HG02610 (cell line): ENCODE results near the gene LGI4.
"Not testable (repeated sequence)": the region's sequence is repeated elsewhere in the genome, so short reads cannot be mapped to it uniquely, and the experiment has no call there.

Experiments
- ATAC-seq: cut with Tn5 transposase; IDR thresholded peaks from one replicate; pipeline ENCODE4 v1.9.1; 2021; ENCODE audit warnings: mild to moderate bottlenecking, moderate library complexity; ENCODE audit not compliant: unreplicated experiment

Gene LGI4

GRCh38 chr19:35107545-35107944 lies 27.3 kb downstream of the LGI4 start:
- ATAC-seq: no peak

DNA sequence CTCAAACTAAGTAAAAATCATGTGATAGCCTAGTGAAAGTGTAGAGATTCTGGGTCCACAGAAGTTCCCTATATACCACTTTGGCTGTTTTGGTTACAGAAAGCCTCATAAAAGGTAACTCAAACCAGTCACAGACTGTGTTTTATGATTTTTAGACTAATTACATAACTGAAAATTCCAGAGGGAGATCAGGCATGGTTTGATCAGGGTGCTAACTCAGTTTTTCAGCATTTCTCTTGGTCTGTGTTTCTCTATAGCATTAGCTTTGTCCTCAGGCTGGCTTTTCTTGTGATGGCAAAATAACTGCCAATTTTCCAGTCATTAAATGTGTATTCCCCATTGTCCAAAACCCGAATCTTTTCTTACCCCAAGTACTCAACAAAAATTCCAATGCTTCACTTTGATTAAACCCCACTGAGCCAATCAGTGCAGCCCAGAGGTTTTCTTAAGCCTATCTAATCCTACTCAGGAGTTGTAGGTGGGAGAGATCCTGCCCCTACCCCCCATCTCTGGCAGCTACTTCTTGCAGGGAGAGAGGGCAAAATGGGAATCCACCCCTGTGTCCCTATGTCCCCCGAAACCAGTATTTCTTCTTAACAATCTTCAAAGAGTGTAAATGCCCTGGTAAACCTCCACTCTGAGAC lies 27.8 kb downstream of the LGI4 start:
- no peak for ATAC-seq

DNA sequence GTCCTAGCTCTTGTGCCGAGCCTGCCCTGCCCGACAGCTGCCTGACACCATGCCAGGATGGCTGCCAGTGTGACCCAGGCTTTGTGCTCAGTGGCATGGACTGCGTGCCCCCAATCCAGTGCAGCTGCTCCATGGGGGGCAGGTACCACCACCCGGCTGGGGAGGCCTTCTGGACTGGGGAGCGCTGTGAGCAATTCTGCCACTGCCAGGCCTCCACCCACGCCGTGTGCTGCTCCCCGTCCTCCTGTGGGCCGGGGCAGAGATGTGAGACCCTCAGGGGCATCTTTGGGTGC lies 28.6 kb downstream of the LGI4 start:
- no peak for ATAC-seq

DNA sequence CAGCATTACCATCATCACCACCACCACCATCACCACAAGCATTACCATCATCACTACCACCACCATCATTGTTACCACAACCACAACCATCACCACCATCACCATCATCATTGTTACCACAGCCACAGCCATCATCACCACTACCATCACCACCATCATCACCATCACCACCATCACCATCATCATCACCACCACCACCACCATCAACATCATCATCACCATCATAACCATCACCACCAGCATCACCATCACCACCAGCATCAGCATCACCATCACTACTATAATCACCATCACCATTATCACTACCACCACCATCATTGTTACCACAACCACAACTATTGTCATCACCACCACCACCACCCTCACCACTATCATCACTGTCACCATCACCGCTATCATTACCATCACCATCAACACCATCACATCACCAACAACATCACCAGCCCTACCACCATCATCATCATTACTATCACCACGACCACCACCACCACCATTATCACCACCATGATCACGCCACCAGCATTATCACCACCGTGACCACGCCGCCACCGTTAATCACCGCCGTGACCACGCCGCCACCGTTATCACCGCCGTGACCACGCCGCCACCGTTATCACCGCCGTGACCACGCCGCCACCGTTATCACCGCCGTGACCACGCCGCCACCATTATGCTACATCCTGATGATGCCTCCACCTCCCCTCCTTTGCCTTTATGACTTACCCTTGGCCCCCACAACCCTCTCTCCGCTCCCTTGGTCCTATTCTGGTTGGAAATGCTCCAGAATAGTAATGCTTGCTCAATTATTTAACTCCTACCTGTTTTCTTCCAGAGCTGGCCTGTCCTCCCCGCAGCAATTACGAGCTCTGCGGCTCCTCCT lies 29.2 kb downstream of the LGI4 start:
- no peak for ATAC-seq

GRCh38 chr19:35105047-35105410 lies 29.8 kb downstream of the LGI4 start:
- no peak for ATAC-seq

DNA sequence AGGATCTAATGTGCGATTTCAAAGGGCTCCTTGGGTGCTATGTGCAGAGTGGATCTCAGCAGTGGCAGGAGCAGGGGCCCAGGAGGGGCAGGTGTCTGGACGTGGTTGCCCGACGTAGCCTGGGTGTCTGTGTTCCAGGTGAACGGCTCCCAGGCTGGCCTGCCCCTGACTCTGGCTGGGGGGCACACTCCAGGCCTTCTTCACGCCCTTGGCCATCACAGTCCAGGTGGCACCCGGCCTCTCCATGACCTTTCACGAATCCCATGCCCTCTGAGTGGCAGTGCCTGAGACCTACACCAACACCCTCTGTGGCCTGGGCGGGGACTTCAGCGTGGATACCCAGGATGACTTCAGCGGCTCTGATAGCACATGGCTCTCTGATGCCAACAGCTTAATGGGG lies 30.5 kb downstream of the LGI4 start:
- no peak for ATAC-seq

DNA sequence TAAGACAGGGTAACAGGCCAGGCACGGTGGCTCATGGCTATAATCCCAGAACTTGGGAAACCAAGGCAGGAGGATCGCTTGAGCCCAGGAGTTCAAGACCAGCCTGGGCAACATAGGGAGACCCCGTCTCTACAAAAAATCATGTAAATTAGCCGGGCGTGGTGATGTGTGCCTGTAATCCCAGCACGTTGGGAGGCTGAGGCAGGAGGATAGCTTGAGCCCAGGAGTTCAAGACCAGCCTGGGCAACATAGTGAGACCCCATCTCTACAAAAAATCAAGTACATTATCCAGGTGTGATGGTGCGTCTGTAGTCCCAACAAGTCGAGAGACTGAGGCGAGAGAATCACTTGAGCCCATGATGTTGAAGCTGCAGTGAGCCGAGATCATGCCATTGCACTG lies 31.2 kb downstream of the LGI4 start:
- ATAC-seq: not testable (repeated sequence)

DNA sequence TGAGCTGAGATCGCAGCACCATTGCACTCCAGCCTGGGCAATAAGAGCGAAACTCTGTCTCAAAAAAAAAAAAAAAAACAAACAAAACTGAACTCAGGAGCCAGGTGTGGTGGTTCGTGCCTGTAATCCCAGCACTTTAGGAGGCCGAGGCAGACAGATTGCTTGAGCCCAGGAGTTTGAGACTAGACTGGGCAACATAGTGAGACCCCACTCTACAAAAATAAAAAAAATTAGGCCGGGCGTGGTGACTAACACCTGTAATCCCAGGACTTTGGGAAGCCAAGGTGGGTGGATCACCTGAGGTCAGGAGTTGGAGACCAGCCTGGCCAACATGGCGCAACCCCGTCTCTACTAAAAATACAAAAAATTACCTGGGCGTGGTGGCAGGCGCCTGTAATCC lies 32.9 kb downstream of the LGI4 start:
- ATAC-seq: not testable (repeated sequence)

DNA sequence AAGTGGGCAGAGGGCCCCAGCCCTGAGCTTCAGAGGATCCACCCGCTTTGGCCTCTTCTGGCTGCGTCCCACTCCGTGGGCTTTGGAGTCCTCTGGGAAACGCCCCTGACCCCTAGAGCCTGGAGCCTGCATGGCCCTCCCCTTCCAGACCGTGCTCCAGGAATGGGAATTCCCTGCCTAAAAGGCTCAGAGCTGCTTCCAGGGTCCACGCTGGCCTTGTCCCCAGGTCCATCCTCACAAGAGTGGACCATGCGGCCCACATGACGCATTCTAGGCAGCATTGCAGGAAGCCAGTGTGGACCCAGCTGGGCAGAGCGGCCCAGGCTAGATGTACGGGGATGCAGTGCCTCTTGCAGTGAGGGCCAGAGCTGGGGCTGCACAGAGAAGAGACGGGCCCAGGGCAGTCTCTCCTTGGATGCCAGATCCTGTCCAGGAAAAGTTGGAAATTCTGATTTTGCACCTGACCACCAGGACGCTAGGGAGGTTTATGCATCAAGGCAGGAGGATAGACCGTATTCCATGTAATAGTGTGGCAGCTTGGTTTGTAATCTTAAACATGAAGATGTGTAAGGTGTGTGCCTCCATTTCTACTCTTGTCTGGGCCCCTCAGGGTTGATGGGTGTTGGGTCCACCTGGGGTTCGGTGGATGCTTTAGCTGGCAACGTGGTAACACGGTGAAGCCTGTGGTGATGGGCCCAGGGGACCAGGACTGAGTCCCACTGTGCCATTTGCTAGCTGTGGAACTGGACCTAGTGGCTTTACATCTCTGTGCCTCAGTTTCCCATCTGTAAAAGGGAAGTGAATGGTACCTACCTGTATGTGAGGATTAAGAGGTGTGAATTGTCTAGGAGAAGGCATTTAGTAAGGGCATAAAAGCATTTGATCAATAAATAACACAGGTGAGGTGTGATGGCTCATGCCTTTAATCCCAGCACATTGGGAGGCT lies 34.0 kb downstream of the LGI4 start:
- ATAC-seq: no peak

DNA sequence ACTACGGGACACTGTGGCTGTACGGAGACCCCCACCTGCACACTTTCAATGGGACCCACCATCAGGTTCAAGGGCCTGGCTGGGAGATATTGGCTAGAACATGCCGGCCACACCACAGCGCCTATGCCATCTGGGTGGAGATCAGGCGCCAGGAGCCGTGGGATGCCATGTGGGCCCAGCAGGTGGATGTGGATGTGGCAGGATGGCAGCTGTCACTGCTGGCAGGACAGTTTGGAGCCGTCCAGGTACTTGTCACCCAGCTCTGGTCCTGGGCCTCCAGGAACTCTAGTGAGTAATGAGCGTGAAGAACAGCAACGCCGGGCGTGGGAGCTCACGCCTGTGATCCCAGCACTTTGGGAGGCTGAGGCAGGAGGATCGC lies 35.0 kb downstream of the LGI4 start:
- no peak for ATAC-seq

DNA sequence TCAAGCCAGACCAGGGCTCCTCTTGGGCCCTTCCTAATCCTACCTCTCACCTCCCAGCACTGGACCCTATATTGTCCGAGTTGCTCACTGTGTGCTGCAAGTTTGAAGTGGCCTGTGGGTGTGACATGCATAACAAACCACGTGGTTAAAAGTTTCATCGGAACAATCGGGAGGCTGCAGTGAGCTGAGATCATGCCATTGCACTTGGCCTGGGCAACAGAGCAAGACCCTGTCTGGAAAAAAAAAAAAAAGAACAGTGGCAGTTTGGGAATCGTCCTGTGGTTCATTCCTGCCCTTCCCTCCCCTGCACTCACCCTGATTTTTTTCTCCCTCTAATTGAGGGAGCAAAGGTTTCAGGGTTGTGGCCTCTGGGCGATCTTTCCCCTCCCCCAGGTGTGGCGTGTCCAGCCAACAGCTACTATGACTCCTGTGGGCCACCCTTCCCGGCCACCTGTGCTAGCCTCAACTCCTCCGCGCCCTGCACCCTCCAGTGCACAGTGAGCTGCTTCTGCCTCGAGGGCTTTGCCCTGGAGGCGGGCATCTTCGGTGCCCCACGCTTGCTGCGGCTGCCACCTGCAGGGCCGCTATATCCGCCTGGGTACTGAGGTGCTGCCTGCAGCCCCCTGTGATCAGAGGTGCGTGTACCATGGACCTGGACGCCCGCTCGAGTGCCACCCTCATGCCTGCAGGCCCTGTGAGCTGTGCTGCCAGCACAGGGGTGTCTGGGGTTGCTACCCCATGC lies 35.5 kb downstream of the LGI4 start:
- no peak for ATAC-seq

GRCh38 chr19:35098413-35099049 lies 36.3 kb downstream of the LGI4 start:
- no peak for ATAC-seq

DNA sequence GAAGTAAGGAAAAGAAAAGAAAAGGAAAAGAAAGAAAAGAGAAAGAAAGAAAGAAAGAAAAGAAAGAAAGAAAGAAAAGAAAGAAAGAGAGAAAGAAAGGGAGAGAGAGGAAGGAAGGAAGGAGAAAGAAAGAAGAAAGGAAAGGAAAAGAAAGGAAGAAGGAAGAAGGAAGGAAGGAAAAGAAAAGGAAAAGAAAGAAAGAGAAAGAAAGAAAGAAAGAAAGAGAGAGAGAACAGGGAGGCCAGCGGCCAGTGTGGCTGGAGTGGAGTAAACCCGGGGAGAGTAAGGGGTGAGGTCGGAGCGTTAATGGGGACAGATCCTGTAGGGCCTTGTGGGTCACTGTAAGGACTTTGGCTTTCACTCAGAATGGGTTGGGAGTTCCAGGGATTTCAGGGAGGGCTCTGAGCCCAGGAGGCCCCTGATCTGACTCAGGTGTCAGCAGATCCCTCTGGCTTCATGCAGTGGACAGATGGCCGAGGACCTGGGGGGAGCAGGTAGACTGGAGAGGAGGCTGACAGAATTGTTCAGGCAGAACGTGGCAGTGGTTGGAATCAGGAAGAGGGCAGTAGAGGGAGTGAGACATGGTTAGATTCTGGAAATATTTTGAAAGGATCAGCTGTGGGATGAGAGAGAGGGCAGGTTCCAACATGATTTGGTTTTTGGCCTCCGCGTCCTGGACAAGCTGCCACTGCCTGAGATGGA lies 39.0 kb downstream of the LGI4 start:
- ATAC-seq: no peak

GRCh38 chr19:35094656-35095055 lies 40.2 kb downstream of the LGI4 start:
- ATAC-seq: no peak

DNA sequence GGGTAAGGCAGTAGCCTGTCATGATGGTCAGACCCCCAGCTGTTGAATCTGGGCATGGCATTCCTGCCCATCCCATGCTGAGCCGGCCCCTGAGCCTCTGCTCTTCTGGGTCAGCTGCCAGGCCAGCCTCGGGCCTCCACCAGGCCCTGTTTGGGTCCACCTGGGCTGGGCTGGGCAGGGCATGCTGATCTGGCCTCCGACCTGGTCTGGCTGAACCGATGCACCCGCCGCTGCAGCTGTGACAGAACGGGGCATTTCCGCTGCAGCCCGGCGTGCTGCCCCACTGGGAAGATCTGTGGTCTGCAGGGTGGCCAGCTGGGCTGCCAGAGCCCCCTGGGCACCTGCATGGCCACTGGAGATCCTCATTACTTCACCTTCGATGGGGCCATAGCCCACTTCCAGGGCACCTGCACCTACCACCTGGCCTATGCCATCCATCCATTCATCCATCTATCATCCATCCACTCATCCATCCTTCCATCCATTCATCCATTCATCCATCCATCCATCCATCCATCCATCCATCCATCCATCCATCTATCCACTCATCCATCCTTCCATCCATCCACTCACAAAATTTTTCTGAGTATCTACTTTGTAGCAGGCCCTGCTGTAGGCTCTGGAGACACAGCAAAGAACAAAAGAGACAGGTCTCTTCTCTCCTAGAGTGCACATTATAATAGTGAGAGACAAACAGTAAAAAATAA lies 40.8 kb downstream of the LGI4 start:
- ATAC-seq: no peak

DNA sequence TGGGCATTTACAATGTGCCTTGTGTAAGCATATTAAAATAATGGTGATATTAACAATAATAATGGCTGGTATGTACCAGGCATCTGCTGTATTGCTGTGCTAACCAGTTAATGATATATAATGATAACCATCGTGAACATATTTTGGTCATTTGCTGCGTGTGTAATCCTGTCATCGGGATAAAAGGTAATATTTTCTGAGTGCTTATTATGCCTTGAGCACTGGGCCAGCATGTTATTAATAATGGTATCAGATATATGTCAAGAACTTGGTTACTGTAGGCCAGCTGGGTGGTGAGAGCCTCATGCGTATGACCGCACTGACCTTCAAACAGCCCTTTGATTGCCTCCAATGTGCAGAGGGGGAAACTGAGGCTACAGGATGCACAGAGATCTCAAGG lies 41.4 kb downstream of the LGI4 start:
- ATAC-seq: no peak

GRCh38 chr19:35090506-35091214 lies 44.2 kb downstream of the LGI4 start:
- ATAC-seq: no peak

DNA sequence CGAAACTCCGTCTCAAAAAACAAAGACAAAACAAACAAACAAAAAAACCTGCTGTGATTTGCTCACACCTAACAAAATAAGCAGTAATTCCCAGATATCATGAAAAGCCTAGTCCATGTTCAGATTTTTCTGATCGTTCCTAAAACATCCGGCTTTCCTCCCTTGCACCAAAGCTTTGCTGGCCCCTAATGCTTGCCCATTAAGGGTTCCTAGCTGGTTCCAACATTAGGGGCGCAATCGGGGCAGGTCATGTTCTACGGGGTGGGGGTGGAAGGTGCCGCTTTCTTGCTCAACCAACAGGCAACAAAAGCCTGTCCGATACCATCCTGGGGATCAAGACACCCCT lies 44.7 kb downstream of the LGI4 start:
- ATAC-seq: no peak

DNA sequence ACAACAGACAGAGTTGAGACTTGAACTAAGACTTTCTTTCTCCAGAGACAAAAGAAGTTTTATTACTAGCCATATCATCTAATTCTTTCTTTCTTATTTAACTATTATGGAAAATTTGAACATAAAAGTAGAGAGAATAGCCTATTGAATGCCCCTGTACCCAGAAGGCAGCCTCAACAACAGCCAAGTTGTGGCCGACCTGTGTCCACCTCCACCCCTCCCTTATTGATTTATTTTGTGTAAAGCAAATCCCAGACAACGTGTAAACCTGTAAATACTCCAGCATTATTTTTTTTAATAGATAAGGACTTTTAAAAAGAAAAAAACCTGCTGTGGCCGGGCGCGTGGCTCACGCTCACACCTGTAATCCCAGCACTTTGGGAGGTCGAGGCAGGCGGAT lies 45.3 kb downstream of the LGI4 start:
- ATAC-seq: no peak
